Tongue (tissue), 2 donors: ENCODE results near the gene ROBO1. TPM values are rescaled to one million over a fixed set of nuclear protein-coding genes. Genes with fewer than 3 reads are reported as not detected.
"Not testable (repeated sequence)": the region's sequence is repeated elsewhere in the genome, so short reads cannot be mapped to it uniquely, and the experiment has no call there.

Source experiments
- DNase-seq: peaks from one replicate; pipeline ENCODE4 v3.0.0-alpha.2; 2015
- total RNA-seq: library from RNA; depleted of rRNA; stranded (reverse); fragments of >200 nt; gene quantifications from one replicate; pipeline ENCODE4 v1.2.3, GENCODE V29; 2014

Gene ROBO1
- total RNA-seq, 1 donor from 2014 or later: 79.3 TPM

GRCh38 chr3:79299949-79300635, 467.7 kb downstream of the ROBO1 start:
- not testable (repeated sequence) for DNase-seq

DNA sequence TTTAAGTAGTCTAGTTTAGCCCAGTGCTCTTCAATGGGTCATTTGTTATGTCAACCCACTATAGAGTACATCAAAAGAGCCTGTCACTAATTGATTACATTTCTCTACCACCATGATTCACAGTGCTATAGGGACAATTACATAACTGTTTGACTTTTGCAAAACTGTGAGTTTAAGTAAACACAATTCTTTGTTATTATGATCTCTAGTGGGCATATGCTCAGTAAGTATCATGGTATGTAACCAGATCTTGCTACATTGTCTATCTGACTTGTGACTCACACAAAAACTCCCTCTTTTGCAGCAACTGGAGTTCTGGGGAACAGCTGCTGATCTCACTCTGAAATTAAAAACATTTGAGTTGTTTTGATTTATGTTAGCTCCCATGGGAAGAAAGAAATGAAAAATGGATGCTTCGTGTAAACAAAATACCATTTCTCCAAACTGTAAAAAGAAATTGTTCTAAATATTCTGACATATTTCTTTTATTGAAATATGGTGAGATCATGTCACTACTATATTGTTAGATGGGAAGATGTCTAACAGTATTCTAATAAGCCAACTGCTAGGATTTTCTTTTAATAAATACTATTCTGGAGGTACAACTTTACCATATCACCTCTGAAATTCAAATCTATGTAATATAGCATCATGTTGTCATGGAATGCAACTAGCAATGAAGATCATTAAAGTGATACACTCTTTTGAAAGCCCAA, 470.4 kb downstream of the ROBO1 start:
- DNase-seq: peak; percentile 84

GRCh38 chr3:79286882-79287281, 480.9 kb downstream of the ROBO1 start:
- DNase-seq: peak; percentile 9

- DNase-seq: no peak
Observed at GRCh38 chr3:79285871-79286270, 481.9 kb downstream of the ROBO1 start.

DNA sequence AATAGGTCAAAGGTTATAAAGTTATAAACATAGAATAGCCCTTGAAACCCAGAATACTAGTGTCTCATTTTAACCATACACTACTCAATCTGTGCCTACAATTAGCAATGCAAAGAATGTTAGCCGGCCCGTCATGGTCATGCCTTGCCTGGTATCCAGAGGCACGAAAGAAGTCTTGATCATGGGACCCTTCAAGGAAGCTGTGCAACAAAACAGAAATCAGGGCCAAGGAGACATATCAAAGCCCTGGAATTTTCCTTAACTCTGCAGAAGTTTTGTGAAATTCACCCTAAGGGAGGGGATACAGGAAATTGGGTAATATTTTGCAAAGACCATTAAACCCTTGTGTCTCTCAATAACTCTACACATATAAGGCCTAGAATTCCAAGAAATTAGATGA, 482.4 kb downstream of the ROBO1 start:
- DNase-seq: no peak

DNA sequence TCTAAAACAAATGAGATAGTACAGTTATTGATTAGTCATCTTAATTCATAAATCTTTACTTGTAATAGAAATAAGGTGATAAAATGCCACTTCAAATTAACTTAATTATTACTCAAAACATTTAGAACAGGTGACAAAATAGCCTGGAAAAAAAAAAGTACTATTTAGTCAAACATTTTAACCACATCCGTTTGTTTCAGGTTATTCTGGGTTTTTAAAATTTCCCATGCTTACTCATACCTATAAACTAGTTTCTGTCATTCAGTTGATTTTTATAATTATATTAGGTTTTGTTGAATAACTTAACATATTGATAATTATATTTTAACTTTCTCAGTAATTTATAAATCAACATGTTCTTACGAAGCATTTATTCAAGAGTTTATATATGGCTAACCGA, 483.0 kb downstream of the ROBO1 start:
- DNase-seq: no peak

GRCh38 chr3:79278681-79279080, 489.1 kb downstream of the ROBO1 start:
- no peak for DNase-seq

GRCh38 chr3:79268422-79268821, 499.4 kb downstream of the ROBO1 start:
- no peak for DNase-seq

- DNase-seq: no peak
Observed at GRCh38 chr3:79264892-79265291, 502.9 kb downstream of the ROBO1 start.

DNA sequence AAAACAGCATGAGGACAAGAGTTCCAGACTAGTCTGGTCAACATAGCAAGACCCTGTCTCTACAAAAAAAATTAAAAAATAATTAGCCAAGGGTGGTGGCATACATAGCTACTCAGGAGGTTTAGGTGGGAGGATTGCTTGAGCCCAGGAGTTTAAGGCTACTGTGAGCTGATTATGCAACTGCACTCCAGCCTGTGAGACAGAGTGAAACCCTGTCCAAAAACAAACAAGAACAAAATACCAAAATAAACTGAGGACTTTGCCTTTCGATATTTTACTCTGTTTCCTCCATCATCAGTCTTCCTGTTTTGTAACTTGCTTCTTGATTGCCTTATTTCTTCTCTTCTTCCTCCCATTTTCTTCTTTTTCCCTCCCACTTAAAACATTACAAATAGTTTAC, 504.4 kb downstream of the ROBO1 start:
- no peak for DNase-seq

- no peak for DNase-seq
Observed at GRCh38 chr3:79258479-79258878, 509.3 kb downstream of the ROBO1 start.

GRCh38 chr3:79257791-79258190, 510.0 kb downstream of the ROBO1 start:
- DNase-seq: no peak

GRCh38 chr3:79255702-79256101, 512.1 kb downstream of the ROBO1 start:
- no peak for DNase-seq

GRCh38 chr3:79255292-79255691, 512.5 kb downstream of the ROBO1 start:
- DNase-seq: no peak

DNA sequence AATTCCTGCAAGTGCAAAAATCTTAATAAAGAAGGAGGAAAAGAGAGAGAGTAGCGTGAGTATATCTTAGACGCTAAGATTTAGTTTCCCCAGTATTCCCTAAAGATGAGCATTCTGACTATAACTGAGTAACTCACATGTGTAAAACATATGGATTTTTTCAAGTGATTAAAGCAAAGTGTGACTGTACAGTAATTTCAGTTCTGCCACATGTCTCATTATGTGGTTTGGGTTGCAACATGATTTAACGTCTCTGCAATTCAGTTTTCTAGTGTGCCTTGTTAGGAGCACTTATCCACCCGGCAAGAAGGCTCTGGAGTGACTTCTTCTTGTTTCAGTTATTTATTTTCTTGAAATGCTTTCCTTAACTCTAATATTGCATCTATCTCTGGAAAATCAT, 514.1 kb downstream of the ROBO1 start:
- no peak for DNase-seq

DNA sequence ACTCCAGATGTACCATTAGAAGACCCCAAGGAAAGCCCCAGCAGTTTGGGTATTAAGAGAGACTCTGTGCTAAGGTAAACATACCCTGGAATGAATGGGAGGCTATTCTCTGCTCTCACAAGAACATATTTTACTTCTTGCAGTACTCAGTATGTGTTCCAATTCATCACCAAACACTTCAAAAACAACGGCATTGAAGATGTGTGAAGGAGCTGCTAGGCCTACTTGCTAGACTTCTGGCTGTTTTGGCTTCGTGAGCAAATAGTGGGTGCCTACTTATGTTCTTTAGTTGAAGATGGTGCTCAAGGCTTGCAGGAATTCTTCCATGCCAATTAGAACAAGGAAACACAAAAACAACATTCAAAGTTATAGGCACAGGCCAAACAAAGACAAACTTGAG, 514.5 kb downstream of the ROBO1 start:
- DNase-seq: no peak

- no peak for DNase-seq
Observed at GRCh38 chr3:79250746-79251145, 517.1 kb downstream of the ROBO1 start.

- no peak for DNase-seq
Observed at GRCh38 chr3:79249701-79250100, 518.1 kb downstream of the ROBO1 start.

DNA sequence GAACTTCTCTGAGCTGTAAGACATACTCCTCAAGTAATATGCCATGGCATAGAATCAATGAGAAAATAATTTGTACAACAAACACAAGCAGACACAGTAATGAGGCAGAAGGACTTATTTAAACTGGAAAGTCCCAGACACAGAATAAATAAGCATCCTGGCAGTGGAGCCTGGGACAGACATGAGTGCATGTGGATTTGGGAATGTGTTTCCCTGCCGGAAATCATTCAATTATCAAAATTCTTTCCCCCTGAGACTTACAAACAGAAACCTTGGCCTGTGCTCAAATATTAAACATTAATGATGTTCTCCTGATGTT, 520.1 kb downstream of the ROBO1 start:
- peak; percentile 47 for DNase-seq

DNA sequence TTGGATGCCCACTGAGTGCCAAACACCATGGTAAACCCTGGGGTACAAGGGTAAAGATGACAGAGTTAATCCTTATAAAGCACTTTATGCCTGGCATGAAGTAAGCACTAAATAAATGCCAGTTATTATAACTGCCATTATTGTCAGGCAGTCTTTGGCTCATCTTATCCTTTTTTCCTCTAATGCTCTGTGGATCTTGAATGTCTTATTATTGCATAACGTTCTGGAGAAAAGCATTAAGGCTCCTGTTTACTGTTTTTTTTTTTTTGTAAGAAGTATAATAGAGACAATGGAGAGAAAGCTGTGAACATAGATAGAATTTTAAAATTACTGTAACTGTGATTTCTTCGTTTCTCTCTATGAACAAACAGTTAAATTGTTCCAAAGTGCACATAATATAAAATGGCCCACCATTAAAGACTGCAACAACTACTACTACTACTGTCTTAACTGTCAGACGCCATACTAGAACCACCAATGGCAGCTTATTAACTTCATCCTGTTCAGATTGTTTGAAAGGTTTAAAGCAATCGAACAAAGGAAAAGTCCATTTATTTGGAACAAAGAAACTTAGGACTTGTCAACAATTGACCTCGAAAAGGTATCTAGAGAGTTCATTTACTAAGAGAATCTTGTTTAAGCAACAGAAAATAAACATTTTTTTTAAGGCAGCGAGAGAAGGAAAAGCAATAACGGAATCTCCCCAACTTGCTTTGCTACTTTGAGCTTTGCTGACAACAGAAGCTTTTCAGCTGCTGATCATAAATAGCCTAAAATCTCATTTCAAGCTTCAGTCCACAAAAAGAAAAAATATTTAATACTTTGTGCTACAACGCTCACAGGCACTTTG, 520.7 kb downstream of the ROBO1 start:
- peak; percentile 31 for DNase-seq

DNA sequence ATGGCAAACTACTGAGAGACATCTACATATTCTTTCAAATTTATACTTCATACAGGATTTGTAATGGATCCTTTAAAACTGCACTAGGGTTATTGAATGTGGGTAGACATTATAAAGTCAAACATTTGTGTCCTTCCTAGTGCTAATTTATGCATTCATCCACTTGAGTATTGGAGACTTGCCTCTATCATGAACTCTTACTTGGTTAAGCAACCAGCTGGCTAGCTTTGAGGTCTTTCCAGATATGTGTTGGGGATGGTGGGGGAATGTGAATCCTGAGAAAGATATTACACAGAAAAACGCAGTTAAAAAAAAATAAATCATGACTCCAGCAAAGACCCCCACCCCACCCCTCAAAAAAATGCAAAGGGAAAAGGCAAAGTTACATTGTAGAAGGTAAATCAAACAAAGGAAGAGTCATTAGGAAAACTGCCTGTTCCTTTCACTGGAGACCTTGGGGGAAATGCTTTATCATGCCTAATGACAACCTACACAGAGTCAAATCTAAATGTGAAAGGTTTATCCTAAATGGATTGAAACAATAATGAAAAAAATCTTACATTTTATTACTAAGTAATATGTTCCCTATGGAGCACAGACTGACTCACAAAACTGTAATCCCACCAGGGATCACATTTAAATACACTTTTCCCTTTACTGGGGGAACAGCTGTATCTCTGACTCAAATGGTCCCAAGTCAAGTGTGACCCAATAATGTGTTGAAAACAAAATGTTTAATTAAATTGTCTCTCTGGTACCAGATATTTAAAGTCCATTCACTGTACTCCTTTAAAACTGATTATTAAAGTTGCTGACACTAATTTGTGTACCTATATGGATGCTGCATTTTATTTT, 522.3 kb downstream of the ROBO1 start:
- no peak for DNase-seq

GRCh38 chr3:79236496-79236895, 531.3 kb downstream of the ROBO1 start:
- no peak for DNase-seq
